HepG2 (cell line): ENCODE results near the gene PALM. TPM values are rescaled to one million over a fixed set of nuclear protein-coding genes. Genes with fewer than 3 reads are reported as not detected.

ENCODE experiments used
- AKNA ChIP-seq: sonication (generic); formaldehyde crosslinking; IDR thresholded peaks from 2 replicates; pipeline ENCODE4 v1.4.0; 2020; ENCODE audit warnings: missing genetic modification reagents, borderline replicate concordance
- ARNTL ChIP-seq: sonication (generic); formaldehyde crosslinking; IDR thresholded peaks from 2 replicates; pipeline ENCODE4 v1.4.0; 2020; ENCODE audit warnings: mild to moderate bottlenecking, missing genetic modification reagents
- FLYWCH1 ChIP-seq: sonication (generic); formaldehyde crosslinking; IDR thresholded peaks from 2 replicates; pipeline ENCODE4 v1.8.1; 2023; ENCODE audit warnings: mild to moderate bottlenecking, missing genetic modification reagents
- GTF2F1 ChIP-seq: fragments of 150-350 bp; IDR thresholded peaks from 2 replicates; pipeline ENCODE4 v1.6.1; 2014; ENCODE audit warnings: low read length
- HMGXB4 ChIP-seq, 2 experiments: sonication (generic) in 1 of 2; formaldehyde crosslinking in 1 of 2; IDR thresholded peaks; 2 replicates each; pipeline versions ENCODE4 v1.4.0 to v1.6.1; 2018 to 2020; ENCODE audit warnings: missing genetic modification reagents in 2 of 2, borderline replicate concordance in 1 of 2, low read depth in 1 of 2, mild to moderate bottlenecking in 1 of 2, missing biosample characterization in 1 of 2
- KAT2B ChIP-seq: fragments of 150-350 bp; IDR thresholded peaks from 2 replicates; pipeline ENCODE4 v1.6.1; 2014; ENCODE audit warnings: low read depth, low read length, borderline replicate concordance
- NFKB2 ChIP-seq: sonication (generic); formaldehyde crosslinking; IDR thresholded peaks from 2 replicates; pipeline ENCODE4 v1.4.0; 2020; ENCODE audit warnings: missing genetic modification reagents, borderline replicate concordance
- RBAK ChIP-seq: sonication (generic); formaldehyde crosslinking; IDR thresholded peaks from 2 replicates; pipeline ENCODE4 v1.5.1; 2020; ENCODE audit warnings: mild to moderate bottlenecking, missing genetic modification reagents
- SALL2 ChIP-seq: sonication (generic); formaldehyde crosslinking; IDR thresholded peaks from 2 replicates; pipeline ENCODE4 v1.8.1; 2023; ENCODE audit warnings: mild to moderate bottlenecking, missing genetic modification reagents, inconsistent platforms
- SKI ChIP-seq: fragments of 450-650 bp; IDR thresholded peaks from one replicate; pipeline ENCODE4 v1.6.1; 2018; ENCODE audit warnings: mild to moderate bottlenecking; ENCODE audit not compliant: partially characterized antibody
- SNAPC4 ChIP-seq: sonication (generic); formaldehyde crosslinking; IDR thresholded peaks from 2 replicates; pipeline ENCODE4 v1.4.0; 2020; ENCODE audit warnings: mild to moderate bottlenecking, missing genetic modification reagents
- SP2 ChIP-seq: sonication (generic); formaldehyde crosslinking; IDR thresholded peaks from 2 replicates; pipeline ENCODE4 v1.5.1; 2020; ENCODE audit warnings: mild to moderate bottlenecking, missing genetic modification reagents
- ZFY ChIP-seq: sonication (generic); formaldehyde crosslinking; IDR thresholded peaks from 2 replicates; pipeline ENCODE4 v1.4.0; 2020; ENCODE audit warnings: missing genetic modification reagents
- ZNF124 ChIP-seq: sonication (generic); formaldehyde crosslinking; IDR thresholded peaks from 2 replicates; pipeline ENCODE4 v1.4.0; 2020; ENCODE audit warnings: missing genetic modification reagents
- ZNF292 ChIP-seq: sonication (generic); formaldehyde crosslinking; IDR thresholded peaks from 2 replicates; pipeline ENCODE4 v1.8.1; 2022; ENCODE audit warnings: mild to moderate bottlenecking, low read depth, missing genetic modification reagents, borderline replicate concordance
- ZNF713 ChIP-seq: sonication (generic); formaldehyde crosslinking; IDR thresholded peaks from 2 replicates; pipeline ENCODE4 v1.4.0; 2020; ENCODE audit warnings: mild to moderate bottlenecking, missing genetic modification reagents
- polyA plus RNA-seq, 8 experiments: library from polyadenylated mRNA; depleted of rRNA in 3 of 8; stranded (reverse) in 7 of 8; unstranded in 1 of 8; fragments of >200 nt; fragmentation: Illumina TruSeq in 4 of 8; extraction: Trizol in 4 of 8; gene quantifications; 2 replicates each; pipeline versions ENCODE4 v1.2.1 to v1.2.3, GENCODE V29; 2011 to 2016; ENCODE audit warnings: low read depth in 4 of 8, missing spikeins in 1 of 8, mixed read lengths in 1 of 8; ENCODE audit not compliant: insufficient read depth in 1 of 8
- total RNA-seq, 5 experiments: library from RNA; depleted of rRNA; stranded (reverse); fragments of >200 nt; fragmentation: Illumina TruSeq; extraction: Trizol; gene quantifications; 2 replicates each; pipeline ENCODE4 v1.2.3, GENCODE V29; 2016; ENCODE audit warnings: low read depth in 1 of 5

The PALM gene
- total and polyA plus RNA-seq, 2 of the 13 experiments (the other 11 are each of a cell fraction or from before 2014, with no cell fraction given) = 4.0 to 9.7 TPM

- no peak; the same call in 1 of the 2 replicates for TF ChIP-seq SP2
- no peak for TF ChIP-seq AKNA (CRISPR knock-in tag)
- TF ChIP-seq FLYWCH1 (CRISPR knock-in tag) = no peak
- TF ChIP-seq SKI = no peak
- 0 out of 2 replicates have a peak, but pooled peaks have one; percentile 21 for TF ChIP-seq ARNTL
- no peak for TF ChIP-seq ZNF292 (CRISPR knock-in tag)
- peak; percentile 47; the same call in 1 of the 2 replicates for TF ChIP-seq SALL2
- no peak for TF ChIP-seq GTF2F1
- no peak for TF ChIP-seq NFKB2 (CRISPR knock-in tag)
- no peak for TF ChIP-seq SNAPC4 (CRISPR knock-in tag)
- TF ChIP-seq ZNF124 (CRISPR knock-in tag) = no peak
- TF ChIP-seq HMGXB4 (CRISPR knock-in tag; IDR thresholded peaks at IDR 0.05; ENCODE audit: borderline replicate concordance in 1 of 2, low read depth in 1 of 2) = peak in 1 of 2 experiments; percentile 47; a peak in 1 of 4 replicates
- no peak for TF ChIP-seq ZNF713 (CRISPR knock-in tag)
- TF ChIP-seq KAT2B = no peak
- TF ChIP-seq RBAK (CRISPR knock-in tag) = no peak
- TF ChIP-seq ZFY (CRISPR knock-in tag) = peak; percentile 61
Observed at GRCh38 chr19:662962-663681, 45.6 kb upstream of the PALM start, which contains the start of gene RNF126 (continued).
